GM19397 (cell line): ENCODE measurements around the gene AZGP1.
"Not testable (repeated sequence)": the region's sequence is repeated elsewhere in the genome, so short reads cannot be mapped to it uniquely, and the experiment has no call there.

Experiments
- ATAC-seq: cut with Tn5 transposase; IDR thresholded peaks from one replicate; pipeline ENCODE4 v1.9.1; 2021; ENCODE audit warnings: mild to moderate bottlenecking, moderate library complexity; ENCODE audit not compliant: unreplicated experiment

The AZGP1 gene

DNA sequence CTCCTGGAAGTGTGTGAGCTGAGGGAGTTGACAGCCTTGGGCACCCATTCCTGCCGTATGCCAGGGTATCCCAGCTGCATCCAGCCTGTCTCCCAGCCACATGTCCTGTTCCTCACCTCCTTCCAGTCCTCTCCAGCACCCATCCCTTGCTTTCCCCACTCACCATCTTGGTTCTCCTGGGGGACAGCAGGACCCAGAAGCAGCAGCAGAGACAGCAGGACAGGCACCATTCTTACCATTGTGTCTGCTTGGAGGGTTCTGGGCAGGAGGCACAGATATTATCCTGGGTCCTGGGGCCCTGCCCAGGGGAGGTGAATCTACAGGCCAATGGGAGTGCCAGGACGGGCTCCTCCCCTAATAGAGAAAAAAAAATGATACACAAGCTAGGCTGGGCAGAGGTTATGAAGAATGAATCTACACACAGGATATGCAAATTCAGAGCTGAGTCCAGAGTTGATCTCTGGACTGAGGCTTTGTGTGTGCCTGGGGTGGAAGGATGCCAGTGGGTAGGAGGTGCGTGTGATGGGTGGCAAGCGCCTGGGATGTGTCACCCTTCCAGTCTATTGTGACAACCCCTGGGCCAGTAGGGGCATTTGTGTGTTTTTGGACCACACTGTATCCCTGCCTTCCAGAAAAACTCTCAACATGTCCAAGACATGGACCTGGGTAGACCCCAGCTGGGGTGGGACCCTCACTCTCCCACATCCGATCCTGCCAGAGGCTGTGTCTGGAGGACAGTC lies at the start of gene AZGP1:
AZGP1 (minus strand) TSS at position 250 of the 740 bp plus-strand sequence; CDS start at position 239, 11 bp downstream.
- ATAC-seq = no peak

DNA sequence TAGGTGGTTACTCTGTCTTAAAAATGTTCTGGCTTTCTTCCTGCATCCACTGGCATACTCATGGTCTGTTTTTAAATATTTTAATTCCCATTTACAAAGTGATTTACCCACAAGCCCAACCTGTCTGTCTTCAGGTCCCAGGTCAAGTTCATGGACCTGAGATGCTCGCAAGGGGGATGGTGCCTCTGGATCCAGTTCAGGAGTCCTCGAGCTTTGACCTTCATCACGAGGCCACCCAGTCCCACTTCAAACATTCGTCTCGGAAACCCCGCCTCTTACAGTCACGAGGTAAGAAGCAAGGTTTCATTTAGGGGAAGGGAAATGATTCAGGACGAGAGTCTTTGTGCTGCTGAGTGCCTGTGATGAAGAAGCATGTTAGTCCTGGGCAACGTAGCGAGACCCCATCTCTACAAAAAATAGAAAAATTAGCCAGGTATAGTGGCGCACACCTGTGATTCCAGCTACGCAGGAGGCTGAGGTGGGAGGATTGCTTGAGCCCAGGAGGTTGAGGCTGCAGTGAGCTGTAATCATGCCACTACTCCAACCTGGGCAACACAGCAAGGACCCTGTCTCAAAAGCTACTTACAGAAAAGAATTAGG lies 48.3 kb upstream of the AZGP1 start:
- no peak for ATAC-seq

DNA sequence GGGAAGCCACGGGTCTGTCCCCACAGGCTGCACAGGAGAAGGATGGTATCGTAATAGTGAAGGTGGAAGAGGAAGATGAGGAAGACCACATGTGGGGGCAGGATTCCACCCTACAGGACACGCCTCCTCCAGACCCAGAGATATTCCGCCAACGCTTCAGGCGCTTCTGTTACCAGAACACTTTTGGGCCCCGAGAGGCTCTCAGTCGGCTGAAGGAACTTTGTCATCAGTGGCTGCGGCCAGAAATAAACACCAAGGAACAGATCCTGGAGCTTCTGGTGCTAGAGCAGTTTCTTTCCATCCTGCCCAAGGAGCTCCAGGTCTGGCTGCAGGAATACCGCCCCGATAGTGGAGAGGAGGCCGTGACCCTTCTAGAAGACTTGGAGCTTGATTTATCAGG lies 47.7 kb upstream of the AZGP1 start:
- no peak for ATAC-seq

DNA sequence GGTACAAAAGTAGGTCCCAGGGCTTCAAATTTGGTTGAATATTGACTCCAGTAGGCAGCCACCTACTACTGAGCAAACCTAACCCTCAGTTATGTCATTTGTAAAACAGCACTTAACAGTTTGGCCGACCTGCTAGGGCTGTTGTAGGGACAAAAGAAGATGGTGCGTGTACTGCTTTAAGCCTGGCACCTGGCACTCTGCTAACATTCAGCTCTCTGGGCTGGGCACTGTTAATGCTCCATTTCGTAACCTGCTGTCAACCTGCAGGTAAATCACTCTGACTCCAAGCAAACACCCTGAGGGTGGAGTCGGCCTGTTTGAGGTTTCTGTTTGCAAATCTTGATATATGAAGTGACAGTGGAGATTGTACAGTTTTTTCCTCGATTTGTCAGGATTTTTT lies 46.8 kb upstream of the AZGP1 start:
- no peak for ATAC-seq

- no peak for ATAC-seq
These were observed 45.5 kb upstream of the AZGP1 start for GRCh38 chr7:100021297-100021696.

GRCh38 chr7:100019908-100020307 lies 44.1 kb upstream of the AZGP1 start:
- no peak for ATAC-seq

- ATAC-seq = no peak
These were observed 42.0 kb upstream of the AZGP1 start for GRCh38 chr7:100017875-100018274.

DNA sequence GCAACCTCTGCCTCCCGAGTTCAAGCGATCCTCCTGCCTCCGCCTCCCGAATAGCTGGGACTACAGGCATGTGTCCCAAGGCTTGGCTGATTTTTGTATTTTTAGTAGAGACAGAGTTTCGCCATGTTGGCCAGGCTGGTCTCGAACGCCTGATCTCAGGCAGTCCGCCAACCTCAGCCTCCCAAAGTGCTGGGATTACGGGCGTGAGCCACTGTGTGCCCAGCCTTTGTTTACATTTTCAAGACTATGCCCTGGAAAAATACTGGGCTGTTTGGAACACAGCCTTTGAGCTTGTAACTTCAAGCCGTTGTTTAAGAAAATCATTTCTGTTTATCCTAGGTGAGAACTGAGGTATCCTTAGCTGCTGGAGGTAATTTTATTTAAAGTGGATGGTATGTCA lies 41.5 kb upstream of the AZGP1 start:
- ATAC-seq = no peak

GRCh38 chr7:100016215-100016901 lies 40.5 kb upstream of the AZGP1 start:
- no peak for ATAC-seq

- peak; percentile 93 for ATAC-seq
These were observed 39.7 kb upstream of the AZGP1 start, which contains the start of gene ZKSCAN1 for GRCh38 chr7:100015232-100016214. ZKSCAN1 (plus strand) TSS chr7:100015596; CDS start chr7:100023507, 7,911 bp downstream.

- ATAC-seq = no peak
These were observed 37.5 kb upstream of the AZGP1 start for GRCh38 chr7:100013328-100013676.

DNA sequence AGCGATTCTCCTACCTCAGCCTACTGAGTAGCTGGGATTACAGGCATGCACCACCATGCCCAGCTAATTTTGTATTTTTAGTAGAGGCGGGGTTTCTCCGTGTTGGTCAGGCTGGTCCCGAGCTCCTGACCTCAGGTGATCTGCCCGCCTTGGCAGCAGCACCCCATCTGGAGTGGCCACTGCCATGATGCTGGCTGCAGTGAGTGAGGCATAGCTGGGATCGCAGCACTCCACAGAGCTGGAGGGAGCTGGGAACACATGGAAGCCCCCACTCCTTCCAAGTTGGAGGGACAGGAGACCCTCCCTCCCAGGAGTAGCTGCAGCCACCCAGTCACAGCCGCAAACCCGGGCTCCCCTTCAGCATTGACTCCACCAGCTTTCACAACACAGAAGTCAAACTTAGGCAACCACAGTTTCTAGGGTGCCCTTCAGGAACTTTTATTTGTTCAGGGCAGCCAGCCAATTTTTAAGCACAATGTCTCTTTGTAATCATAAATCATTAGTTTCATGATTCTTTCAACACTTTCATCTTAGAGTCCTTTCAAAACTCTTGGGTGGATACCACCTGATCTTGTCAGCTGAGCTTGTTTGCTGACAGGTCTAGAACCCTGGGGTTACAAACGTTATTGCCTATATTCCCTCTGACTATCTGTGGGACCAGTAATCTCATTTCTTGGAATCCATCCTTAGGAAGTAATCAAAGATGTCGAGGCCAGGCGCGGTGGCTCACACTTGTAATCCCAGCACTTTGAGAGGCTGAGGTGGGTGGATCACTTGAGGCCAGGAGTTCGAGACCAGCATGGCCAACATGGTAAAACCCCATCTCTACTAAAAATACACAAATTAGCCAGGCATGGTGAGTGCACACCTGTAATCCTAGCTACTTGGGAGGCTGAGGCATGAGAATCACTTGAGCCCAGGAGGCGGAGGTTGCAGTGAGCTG lies 36.8 kb upstream of the AZGP1 start:
- ATAC-seq = not testable (repeated sequence)

DNA sequence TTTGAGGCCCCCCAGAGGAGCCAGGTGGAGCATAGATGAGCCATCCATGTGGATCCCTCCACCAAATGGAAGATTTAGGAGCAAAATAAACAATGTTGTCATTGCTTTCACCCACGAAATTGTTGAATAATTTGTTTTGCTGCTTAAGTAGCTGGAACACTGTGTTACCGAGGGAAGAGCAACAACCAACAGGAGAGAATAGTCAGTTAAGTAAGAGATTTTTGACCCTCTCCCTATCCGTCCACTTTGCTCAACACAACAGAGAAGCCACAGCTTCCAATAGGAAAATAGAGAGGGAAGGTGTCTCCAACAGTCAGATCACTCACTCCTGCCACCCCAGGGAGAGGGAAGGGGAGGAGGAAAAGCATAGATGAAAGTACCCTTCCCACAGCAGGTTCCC lies 35.7 kb upstream of the AZGP1 start:
- no peak for ATAC-seq

DNA sequence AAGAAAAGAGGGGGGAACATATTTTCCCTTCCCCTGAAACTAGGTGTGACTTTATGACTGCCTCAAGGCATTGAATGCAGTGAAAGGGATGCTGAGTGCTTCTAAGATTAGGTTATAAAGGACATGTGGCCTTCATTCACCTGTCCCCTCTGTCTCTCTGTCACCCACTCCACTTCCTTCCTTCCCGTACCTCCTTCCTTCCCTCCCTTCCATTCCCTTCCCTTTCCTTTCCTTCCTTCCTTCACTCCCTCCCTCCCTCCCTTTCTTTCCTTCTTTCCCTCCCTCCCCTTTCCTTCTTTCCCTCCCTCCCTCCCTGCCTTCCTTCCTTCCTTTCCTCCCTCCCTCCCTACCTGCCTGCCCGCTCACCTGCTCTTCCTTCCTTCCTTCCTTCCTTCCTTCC lies 35.1 kb upstream of the AZGP1 start:
- no peak for ATAC-seq

DNA sequence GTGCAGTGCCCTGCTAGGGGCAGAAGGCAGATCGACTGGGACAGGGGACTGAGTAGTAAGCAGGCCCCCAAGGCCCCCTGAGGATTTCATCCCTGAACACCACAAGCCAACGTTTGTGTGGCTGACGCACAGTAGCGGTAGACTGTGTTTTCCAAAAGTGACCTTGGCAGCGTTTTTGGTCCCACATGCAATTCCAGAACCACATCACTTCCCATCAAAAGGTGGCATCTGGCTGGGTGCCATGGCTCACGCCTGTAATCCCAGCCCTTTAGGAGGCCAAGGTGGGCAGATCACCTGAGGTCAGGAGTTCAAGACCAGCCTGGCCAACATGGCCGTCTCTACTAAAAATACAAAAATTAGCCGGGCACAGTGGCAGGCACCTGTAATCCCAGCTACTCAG lies 34.1 kb upstream of the AZGP1 start:
- ATAC-seq = not testable (repeated sequence)

- ATAC-seq = no peak
These were observed 32.7 kb upstream of the AZGP1 start for GRCh38 chr7:100008525-100008924.

DNA sequence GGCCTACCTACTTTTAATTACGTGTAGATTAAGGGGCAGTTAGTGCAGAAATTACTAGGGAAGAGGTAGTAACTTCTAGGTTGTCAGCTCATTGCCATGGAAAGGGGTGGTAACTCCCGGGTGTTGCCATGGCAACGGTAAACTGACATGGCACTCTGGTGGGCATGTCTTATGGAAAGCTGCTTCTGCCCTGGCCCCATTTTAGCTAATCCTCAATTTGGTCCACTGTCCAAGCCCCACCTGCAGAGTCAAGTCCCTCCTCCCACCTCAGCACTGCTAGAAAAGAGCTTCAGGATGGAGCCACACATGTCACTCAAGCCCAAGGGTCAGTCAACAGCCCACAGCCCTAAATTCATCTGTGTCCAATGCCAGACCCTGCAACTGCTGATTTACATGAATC lies 32.1 kb upstream of the AZGP1 start:
- ATAC-seq = no peak

- no peak for ATAC-seq
These were observed 28.2 kb upstream of the AZGP1 start for GRCh38 chr7:100003711-100004661.

- no peak for ATAC-seq
These were observed 24.4 kb upstream of the AZGP1 start for GRCh38 chr7:100000239-100000638.
